ENCODE results near the gene RALGAPA1.
"Not testable (repeated sequence)": the region's sequence is repeated elsewhere in the genome, so short reads cannot be mapped to it uniquely, and the experiment has no call there.

The RALGAPA1 gene

DNA sequence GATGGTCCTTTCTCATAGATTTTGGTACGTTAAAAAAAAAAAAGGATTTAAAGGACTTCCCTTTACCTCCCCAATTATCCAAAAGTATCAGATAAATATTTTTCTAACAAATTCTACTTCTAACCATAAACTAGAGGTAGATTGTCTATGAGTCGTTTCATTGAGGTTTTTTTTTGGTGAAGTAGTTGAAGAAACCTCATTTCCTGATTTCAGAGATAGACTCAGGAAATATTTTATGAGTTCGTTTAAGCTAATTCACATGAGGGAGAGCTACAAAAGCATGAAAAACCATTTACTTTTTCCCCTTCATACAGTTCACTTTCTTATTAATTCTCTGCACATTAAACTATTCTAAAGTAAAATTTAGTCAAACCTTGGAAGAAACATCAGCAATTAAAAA, 112.5 kb downstream of the RALGAPA1 start:
- DNase-seq: no peak

DNA sequence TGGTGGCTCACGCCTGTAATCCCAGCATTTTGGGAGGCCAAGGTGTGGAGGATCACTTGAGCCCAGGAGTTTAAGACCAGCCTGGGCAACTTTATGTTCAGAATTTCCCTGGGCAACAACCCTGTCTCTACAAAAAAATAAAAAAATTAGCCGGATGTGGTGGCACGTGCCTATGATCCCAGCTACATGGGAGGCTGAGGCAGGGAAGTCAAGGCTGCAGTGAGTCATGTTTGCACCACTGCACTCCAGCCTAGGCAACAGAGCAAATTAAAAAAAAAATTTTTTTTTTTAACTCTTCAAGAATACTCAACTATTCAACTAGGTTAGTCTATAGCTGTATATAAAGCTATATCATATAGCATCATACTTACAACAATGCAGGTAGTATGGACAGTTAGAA, 113.0 kb downstream of the RALGAPA1 start:
- no peak for DNase-seq

DNA sequence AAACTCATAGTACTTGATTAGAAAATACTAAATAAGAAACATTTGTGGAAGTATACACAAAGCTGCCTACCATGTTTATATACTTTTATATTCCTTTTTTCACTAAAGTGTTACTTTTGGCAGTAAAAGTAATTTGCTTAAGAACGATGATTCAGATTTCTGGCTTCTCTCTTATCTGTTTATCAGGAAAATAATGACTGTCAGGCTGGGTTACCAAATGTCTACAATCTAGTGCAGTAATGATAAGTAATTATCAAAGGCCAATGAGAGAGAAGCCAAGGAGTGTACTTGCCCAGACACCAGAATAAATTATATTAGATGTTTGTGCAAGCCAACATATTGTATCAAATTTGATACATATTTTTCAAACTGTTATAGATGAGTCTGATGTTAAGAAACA, 113.4 kb downstream of the RALGAPA1 start:
- no peak for DNase-seq

- no peak for DNase-seq
Measured at GRCh38 chr14:35695072-35695471, 114.0 kb downstream of the RALGAPA1 start.

DNA sequence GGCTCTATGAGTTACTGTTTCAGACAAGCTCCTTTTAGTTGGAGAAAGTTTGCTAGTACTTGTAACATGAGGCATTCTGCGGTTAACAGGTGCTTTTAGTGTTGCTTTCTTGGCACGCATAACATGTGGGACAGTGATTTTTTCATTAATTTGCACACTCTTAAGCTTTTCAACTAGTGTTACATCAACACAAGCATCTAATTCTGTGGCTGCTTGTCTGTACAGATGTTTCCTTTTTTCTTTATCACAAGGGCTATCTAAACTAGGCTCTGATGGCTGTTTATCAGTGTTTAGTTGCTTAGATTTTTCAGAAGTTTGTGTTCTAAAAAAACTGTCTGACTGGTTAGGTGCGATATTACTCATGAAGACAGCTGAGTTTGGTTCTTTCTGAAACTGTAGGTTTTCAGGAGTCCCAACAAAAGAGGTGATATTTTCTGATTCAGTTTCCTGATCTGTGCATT, 120.1 kb downstream of the RALGAPA1 start:
- DNase-seq: no peak

DNA sequence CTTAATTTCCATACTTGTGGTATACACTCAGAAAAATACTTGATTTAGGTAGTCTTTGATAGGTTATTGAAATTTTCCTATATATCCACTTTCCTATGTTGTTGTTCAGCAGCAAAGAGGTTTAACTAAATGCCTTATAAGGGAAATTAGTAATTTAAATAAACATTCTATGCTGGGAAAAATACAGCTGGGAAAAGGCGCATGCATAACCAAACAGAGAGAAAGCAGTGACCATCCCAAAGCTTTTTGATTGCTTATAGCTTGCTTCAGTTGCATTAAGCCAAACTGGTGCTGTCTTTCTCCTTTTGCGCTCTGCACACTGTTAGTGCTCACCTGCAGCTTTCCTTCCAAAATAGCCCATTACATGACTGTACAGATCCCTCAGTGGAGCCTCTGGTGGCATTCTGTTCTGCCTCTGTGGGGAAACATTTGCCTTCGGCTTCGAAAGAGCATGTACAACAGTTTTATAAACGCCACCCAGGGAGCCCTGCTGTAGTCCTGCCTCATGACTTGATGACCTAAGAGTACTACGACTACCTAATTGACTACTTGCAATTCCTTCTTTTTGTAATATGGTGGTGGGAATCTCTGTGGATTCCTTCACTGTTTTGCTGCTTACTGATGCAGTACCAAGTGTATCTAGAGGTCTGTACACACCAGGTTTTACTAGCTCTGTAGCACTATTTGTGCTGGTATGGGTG, 120.8 kb downstream of the RALGAPA1 start:
- DNase-seq: no peak

GRCh38 chr14:35687335-35687939, 121.7 kb downstream of the RALGAPA1 start:
- DNase-seq: peak; percentile 56

DNA sequence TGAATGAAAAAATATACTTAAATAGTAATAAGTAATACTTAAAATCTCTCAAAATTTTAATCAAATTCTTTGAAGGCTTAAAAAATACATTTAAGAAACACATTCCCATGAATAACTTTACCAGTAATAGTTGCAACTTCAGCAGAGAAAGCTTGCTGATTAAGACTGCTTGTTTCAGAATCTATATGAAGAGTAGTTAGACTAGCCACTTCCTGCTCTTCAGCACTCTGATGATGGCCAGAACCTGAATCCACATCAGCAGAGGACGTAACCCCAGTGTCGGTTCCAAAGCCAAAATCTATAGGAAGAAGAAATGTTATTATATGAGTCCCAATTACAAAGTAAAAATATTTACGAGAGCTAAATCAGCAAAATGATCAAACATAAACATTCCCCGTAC, 125.4 kb downstream of the RALGAPA1 start:
- DNase-seq: not testable (repeated sequence)

DNA sequence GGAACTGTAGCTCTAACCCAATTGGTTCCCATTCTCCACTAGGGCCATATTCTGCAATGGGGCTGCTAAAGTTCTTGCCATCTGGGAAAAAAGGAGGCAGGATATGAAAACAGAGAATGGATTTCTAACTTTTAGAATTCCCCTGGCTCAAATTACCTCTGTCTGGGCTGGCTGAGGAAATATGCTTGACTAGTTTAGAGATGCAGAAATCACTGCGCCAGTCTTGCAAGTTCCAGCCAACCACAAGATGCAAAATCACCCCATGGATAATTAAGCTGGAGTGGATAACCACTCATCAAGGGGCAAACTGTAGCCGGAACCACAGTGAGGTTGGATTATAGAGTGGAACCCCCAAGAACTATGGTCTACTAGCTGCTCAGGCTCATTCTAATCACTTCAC, 126.3 kb downstream of the RALGAPA1 start:
- DNase-seq: no peak

DNA sequence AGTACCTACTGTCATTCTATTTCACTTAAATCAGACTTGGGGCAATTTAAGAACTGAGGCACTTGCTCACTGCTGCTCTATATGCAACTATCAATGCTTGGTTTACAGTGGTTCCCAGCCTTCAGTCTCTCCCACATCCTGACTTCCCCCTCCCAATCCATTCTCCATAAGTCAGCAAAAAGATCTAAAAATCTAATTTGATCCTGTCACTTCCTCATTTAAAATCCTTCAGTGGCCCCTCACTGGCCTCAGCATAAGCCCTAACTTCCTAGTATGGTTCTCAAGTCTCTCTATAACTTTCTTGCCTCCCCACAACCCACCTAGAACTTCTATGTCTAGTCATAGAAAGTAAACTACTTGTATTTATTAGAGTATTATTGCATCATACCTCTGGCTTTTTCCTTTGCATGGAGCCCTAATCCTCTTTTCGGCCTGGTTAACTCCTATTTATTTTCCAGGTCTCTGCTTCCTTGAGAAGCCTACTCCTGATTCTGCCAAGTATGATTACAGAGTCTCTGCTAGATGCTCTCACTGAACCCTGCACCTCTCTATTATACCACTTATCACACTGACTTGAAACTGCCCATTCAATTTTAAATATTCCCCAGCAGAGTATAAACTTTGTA, 130.6 kb downstream of the RALGAPA1 start:
- no peak for DNase-seq

- peak; percentile 66 for DNase-seq
Measured at GRCh38 chr14:35669782-35670181, 139.3 kb downstream of the RALGAPA1 start.

- DNase-seq: no peak
Measured at GRCh38 chr14:35666429-35667043, 142.6 kb downstream of the RALGAPA1 start.

GRCh38 chr14:35661875-35662274, 147.2 kb downstream of the RALGAPA1 start:
- no peak for DNase-seq

- no peak for DNase-seq
Measured at GRCh38 chr14:35653045-35653444, 156.1 kb downstream of the RALGAPA1 start.

GRCh38 chr14:35643513-35643912, 165.6 kb downstream of the RALGAPA1 start:
- DNase-seq: no peak

GRCh38 chr14:35637851-35638250, 171.2 kb downstream of the RALGAPA1 start:
- DNase-seq: no peak

- DNase-seq: no peak
Measured at GRCh38 chr14:35637269-35637668, 171.8 kb downstream of the RALGAPA1 start.

DNA sequence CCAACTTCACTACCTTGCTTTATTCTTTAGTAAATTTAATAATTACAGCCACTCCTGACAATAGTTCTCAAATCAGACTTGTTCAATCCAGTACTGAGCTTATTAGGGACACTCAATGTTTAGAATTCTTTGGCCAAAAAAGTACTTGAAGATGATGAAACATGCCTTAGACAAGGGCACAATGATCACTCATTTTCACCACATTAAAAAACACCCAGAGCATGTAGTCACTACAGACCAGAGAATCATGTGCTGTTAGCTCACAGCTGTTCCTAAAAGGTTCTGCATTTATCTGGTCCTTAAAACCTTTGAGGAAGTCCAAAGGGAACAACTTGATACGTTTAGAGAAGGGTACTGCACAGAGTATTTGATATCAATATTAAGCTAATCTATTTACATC, 176.4 kb downstream of the RALGAPA1 start:
- no peak for DNase-seq

DNA sequence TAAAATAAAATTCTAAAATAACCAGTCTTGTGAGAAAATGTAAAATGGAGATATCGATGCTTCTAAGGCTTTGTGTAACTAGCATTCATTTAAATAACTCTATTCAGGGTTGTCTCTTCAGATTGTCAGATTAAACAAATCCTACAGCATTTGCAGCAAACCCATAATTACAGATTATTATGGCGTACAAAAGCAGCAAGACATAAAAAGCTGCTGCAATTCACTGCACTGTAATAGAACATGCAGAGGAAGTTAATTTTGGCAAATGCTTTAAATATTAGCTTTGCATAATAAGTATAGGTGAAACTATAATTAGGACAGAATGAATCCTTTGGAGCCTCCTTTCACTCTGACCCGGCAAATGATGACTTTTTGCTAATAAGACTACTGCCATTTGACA, 176.8 kb downstream of the RALGAPA1 start:
- DNase-seq: no peak

- DNase-seq: peak; percentile 19
Measured at GRCh38 chr14:35631071-35631805, 177.9 kb downstream of the RALGAPA1 start.

GRCh38 chr14:35628989-35629388, 180.1 kb downstream of the RALGAPA1 start:
- no peak for DNase-seq

DNA sequence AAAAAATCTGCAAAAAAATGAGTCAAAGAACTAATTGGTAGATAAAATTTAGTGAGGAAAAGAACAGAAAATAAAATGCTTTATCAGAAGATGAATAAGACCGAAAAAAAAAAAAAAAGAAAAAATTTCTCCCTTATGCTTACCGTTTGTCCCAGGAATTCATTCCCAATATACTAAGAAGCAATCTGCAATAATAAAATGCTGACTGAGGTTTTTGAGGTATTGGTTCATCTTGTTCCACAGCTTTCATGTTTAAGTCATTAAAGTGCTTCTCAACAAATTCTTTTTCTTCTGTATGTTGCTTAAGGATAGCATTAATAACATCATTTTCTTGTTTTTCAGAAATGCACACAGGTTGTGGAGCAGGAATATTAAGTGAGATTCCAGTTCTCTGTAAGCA, 182.1 kb downstream of the RALGAPA1 start:
- DNase-seq: not testable (repeated sequence)

DNA sequence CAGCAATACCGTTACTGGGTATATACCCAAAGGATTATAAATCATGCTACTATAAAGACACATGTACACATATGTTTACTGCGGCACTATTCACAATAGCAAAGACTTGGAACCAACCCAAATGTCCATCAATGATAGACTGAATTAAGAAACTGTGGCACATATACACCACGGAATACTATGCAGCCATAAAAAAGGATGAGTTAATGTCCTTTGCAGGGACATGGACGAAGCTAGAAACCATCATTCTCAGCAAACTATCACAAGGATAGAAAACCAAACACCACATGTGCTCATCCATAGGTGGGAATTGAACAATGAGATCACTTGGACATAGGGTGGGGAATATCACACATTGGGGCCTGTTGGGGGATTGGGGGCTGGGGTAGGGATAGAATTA, 187.1 kb downstream of the RALGAPA1 start:
- DNase-seq: not testable (repeated sequence)

Measured in fibroblast of skin of back (primary cell).